HG02759 (cell line): ENCODE data around the gene SORCS3.

Source experiments
- ATAC-seq: cut with Tn5 transposase; IDR thresholded peaks from one replicate; pipeline ENCODE4 v1.9.1; 2021; ENCODE audit warnings: mild to moderate bottlenecking, moderate library complexity; ENCODE audit not compliant: unreplicated experiment

SORCS3 gene

GRCh38 chr10:104980368-104980767 is 339.3 kb downstream of the SORCS3 start:
- ATAC-seq: no peak

- ATAC-seq: no peak
These were observed 340.9 kb downstream of the SORCS3 start for GRCh38 chr10:104981995-104982394.

DNA sequence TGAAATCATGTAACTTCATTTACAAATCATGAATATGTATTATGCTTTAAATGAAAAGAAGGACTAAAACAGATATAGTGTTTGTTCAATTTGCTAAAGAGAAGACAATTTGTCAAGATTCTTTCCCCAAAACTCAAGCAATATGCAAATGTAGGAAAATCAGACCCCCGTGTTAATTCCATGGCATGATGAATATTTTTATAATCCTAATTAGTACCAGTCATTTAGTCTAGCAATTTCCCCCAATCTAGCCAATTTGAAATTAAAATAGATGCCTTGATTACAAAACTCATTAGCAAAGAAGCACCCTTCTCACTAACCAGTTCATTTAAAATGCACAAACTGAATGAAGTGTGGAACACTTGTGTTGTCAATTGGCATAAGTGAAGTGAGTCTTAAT is 347.6 kb downstream of the SORCS3 start:
- ATAC-seq: no peak

DNA sequence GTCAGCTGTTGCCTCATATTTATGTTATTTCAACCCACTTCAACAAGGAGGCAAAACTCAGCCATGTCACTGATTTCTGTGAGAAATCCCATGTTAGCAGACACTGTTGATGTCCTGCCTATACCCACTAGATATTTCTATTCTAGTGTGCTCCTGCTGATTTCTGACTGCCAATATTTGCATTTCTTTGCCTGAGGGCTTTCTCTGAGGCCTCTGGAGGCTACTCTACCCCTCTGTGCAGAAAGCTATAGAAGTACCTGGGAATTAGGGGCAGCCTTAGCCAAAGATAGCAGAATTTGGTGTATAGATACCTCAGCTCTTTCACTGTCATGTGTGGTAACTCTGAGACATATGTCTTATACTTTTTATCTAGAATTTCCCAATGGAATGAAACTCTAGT is 348.8 kb downstream of the SORCS3 start:
- ATAC-seq: no peak

DNA sequence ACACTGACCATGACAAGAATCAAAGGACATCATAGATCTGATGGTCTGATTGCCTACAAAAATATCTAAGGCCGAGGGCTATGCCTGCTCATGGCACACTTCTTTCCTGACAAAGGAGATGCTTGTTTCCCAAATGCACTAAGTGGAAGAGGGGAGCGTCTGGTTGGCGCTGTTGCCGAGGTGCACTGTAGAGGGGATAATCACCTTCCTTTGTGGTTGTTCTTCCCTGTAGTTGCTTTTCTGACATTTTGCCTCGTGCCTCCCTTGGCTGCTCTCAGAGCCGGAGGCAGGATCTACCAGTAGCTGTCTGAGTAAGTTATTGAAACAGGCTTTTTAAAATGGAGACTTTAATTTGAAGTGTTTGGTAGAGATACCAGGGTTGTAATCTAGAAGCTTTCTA is 352.0 kb downstream of the SORCS3 start:
- ATAC-seq: no peak

GRCh38 chr10:105001269-105001668 is 360.2 kb downstream of the SORCS3 start:
- no peak for ATAC-seq

DNA sequence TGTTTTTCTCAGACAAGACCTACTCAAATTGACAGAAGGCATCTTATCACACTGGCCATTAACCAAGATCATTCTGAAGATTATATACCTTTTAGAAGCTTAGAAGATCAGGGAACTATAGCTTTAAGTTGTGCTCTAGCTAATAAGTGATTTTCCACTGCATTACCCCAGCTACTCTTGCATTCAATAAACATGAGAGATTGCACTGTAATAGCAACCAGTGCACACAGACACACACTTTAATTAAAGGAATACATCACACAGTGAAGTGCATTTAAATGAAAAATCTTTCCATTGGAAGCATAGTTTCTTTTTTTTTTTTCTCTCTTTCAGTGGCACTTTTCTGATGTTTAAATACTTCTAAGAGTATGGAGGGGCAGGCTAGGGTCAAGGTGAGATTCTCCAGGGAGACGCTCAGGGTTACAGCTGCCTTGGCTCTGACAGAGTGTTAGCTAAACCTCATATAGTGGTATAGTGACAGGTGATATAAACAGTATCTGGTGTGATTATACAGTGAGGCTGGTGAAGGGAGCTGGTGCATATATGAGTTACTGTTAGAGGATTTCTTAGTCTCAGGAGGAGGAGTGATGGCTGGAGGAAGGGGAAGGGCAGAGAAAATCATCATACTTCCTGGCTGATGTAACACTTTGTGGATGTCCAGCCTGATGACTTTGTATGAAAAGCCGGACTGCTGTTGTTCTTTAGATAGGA is 369.5 kb downstream of the SORCS3 start:
- no peak for ATAC-seq

DNA sequence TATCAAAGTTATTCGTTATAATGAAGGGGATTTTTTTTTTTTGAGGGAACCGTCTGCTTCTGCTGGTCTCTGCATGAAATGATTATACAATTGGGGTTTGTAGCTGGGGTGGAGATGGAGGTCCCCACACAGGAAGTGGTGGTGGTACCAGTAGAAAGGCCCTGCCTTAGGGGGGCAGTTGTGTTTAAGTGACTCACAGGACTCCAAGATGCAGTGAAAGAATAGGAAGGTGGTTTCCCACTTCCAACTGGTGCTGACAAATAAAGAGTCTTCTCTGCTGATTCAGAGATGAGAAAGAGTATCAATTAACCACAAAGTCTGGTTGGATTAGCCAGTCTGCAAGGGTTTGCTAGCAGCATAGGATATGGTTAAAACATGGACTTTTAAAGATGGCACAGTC is 376.0 kb downstream of the SORCS3 start:
- no peak for ATAC-seq

DNA sequence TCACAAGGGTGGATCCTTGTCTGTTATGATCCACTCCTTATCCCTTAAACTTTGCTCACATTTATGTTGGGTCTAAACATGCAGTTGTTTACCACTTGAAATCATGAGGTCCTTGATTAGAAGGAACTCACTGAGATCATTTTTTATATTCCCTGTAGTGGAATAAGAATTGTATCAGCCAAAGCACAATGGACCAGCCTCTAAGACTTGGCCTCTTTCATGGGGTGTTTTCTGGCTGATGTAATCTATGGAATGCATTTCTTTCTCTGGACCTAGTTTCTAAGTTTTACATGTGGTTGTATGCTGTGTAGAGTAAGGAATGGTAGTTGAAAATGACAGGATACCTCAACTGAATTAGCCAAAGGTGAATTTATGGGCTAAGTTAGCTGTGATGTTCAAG is 376.6 kb downstream of the SORCS3 start:
- no peak for ATAC-seq

DNA sequence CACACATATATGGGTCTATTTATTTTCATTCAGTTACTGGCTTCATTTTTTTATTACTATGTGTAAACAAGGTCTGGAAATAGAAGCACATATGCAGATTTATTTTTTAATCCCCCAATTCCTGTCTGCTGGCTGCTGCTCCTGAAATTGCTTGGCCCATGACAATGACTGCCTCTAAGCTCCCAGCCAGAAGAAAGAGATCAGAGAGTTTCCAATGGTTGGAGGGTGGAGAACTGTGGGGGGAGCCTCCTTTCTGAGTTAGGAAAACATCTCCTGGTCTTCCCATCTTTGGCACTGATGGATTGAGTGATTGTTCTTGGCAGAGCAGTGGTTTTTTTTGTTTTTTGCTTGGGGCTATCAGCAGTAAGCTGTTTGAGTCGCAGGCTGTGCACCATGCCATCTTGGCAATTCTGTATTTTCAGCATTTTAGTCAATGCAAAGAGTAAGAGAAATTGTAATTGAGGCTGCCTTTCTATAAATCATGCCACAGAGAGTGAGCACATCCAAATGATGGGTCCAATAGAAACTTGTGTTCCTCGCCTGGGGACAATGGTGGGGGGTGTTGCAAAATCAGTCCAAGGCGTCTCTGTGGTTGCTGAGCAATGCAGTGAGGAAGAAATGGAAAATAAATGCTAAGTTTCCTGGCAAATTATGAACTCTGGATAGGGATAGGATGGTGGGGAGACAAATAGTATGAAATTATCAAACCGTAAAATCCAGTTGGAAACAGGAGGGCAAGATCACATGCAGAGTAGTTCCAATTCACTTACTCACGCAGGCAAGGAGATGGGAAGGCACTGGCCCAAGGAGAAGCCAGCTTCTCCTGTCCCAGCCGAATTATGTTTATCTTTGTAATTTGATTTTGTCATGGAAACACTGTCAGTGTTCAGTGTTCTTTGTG is 382.4 kb downstream of the SORCS3 start:
- no peak for ATAC-seq

DNA sequence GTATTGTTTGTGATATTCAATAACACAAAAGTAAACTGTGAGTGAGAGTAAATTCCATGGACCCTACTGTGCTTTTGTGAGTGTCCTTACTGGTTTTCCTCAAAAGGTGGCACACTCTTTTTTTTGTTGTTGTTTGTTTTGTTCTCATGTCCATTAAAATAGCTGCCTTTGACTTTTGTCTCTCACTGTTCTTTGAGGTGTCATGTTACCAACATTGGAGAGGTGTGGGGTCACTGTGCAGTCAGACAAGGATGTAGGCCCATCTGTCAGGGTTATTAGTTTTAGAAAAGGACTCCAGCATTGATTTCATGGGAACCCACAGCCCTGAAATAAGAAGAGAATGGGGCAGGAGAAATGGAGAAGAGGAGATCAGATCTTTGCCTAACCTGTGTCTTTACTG is 383.1 kb downstream of the SORCS3 start:
- no peak for ATAC-seq

DNA sequence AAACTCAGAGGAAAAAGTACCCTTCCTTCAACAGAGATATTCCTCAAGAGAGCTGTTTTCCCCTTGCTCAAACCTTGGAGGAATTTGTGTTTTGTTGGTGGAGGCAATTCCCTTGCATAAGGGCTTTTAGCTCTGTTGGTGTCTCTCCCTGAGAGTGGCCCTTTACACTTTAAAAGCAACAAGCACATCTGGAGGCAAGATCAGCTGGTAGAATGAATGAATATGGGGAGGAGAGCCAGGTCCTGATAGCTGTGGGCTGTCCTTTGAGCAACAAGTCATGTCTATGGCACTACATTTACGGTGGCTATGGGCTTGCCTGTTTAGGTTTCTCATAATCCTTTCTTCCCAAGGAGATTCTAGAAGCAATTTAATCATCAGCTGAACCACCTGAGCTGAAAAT is 384.0 kb downstream of the SORCS3 start:
- ATAC-seq: no peak

DNA sequence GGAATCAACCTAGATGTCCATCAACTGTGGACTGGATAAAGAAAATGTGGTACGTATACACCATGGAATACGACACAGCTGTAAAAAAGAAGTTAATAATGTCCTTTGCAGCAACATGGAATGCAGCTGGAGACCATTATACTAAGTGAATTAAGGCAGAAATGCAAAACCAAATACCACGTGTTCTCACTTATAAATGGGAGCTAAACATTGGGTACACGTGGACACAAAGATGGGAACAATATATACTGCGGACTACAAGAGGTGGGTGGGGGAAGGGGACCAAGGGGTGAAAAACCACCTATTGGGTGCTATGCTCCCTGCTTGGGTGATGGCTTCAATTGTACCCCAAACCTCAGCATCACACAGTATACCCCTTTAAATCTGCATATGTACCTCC is 385.5 kb downstream of the SORCS3 start:
- ATAC-seq: no peak

- no peak for ATAC-seq
These were observed 388.2 kb downstream of the SORCS3 start for GRCh38 chr10:105029286-105029685.

GRCh38 chr10:105037022-105037421 is 395.9 kb downstream of the SORCS3 start:
- no peak for ATAC-seq

GRCh38 chr10:105041956-105042355 is 400.9 kb downstream of the SORCS3 start:
- no peak for ATAC-seq

DNA sequence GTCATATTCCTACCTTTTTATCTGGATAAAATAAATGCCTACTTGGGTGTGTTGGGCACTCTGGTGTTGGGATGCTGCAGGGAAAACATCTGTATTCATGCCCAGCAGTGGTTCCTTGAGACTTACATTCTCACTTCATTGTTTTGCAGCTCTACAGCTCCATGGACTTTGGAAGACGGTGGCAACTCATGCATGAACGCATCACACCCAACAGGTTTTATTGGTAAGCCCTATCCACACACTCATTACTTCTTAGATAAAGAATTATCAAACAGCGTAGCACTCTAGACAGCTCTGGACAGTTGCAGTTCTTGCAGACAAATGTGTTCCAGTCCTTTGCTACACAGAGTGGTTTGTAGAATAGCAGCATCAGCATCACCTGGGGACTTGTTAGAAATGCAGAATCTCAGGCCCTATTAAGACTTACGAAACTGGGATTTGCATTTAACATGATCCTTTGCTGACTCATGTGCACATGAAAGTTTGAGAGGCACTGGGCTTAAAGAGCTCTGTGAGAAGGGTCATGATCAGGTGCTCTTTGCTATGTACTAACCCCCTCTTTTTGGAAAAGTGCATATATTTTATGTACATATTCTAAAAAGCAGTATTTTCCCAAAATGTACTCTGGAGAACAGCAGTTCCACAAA is 401.9 kb downstream of the SORCS3 start:
- ATAC-seq: no peak

- ATAC-seq: no peak
These were observed 403.8 kb downstream of the SORCS3 start for GRCh38 chr10:105044902-105045301.

- no peak for ATAC-seq
These were observed 415.3 kb downstream of the SORCS3 start for GRCh38 chr10:105056413-105056812.

GRCh38 chr10:105062951-105063350 is 421.9 kb downstream of the SORCS3 start:
- no peak for ATAC-seq

DNA sequence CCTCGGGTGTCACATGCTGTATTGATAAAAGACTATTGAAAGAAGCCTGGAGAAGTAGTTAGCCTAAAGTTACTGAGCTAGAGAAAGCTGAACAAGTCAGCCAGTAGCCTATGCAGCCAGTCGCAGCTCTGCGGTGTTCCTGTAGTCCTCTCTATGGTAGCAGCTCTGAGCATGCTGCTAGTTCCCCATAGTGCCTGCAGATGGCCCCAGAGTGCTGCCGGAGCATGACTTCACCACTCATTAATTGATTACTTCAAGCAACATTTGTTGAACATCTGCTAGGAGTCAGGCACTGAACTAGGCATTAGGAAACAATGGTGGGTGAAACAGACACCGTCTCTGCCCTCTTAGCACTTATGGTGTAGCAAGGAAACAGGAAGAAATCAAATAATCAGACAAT is 422.7 kb downstream of the SORCS3 start:
- peak; percentile 86 for ATAC-seq

DNA sequence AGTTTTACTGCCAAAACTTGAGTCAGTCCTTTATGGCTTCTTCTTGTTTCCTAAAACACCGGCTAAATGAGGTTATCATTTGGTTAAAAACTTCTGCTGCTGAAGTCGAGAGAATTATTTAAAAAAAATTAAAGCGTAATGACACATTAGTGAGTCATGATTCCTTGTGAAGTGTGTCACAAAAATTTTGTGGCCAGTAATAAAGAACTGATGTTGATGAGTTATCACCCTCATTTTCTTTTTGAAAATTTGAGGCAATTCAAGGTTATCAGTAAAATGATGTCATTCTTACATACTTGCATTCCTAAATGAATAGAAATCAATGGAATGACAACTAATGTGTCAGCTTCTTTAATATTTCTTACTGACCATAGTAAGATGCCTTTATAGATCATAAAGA is 427.4 kb downstream of the SORCS3 start:
- ATAC-seq: no peak
